ENCODE measurements around the gene MRPL40.

The MRPL40 gene

GRCh38 chr22:19410941-19411689 lies 21.2 kb upstream of the MRPL40 start:
- ChIA-PET POLR2A (no interaction called here), CTCF (interaction anchor here (1.5 to 1.8 kb wide), 2 partner anchors 12 to 219 kb away, joined by 3 read pairs; no protein-coding TSS in a partner anchor)
- no peak overlapping the region for H3K4me3 ChIP-seq (ENCODE audit: low read depth, low read length)
- no peak for DNase-seq (ENCODE audit: low read depth, low spot score)
- no peak for TF ChIP-seq CTCF (IDR thresholded peaks at IDR 0.05; ENCODE audit: insufficient read depth, low read length, missing control alignments)

- no peak overlapping the region for H3K4me3 ChIP-seq (ENCODE audit: low read depth, low read length)
- no peak for DNase-seq (ENCODE audit: low read depth, low spot score)
- ChIA-PET CTCF (interaction anchor here (1.5 kb wide), 1 partner anchor 11 kb away, joined by 3 read pairs; no protein-coding TSS in a partner anchor), POLR2A (no interaction called here)
- TF ChIP-seq CTCF (IDR thresholded peaks at IDR 0.05; ENCODE audit: insufficient read depth, low read length, missing control alignments), result no peak
These were observed 20.7 kb upstream of the MRPL40 start for GRCh38 chr22:19411690-19412045.

DNA sequence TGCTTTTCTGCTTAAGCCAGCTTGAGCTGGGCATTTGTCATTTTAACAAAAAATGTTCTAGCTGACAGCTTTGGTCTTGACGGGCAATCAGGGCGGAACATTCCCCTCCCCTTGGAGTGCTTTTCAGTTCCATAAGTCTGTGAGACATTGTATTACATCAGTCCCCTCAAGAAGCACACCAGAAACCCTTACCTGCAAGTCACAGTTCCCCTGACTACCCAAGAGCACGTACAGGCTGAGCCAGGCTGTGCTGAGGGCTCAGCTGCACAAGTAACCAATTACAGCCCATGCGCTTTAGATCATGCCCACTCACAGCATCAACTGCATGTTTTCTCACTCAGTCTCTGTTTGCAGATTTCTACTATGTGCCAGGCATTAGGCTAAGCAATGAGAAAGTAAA lies 19.9 kb upstream of the MRPL40 start:
- no peak overlapping the region for H3K4me3 ChIP-seq (ENCODE audit: low read depth, low read length)
- DNase-seq (ENCODE audit: low read depth, low spot score), result no peak
- POLR2A ChIA-PET, result no interaction called here
- TF ChIP-seq CTCF (IDR thresholded peaks at IDR 0.05; ENCODE audit: insufficient read depth, low read length, missing control alignments), result no peak
- CTCF ChIA-PET, result interaction anchor here (0.6 to 1.5 kb wide), 2 partner anchors 10 to 88 kb away, joined by 3 read pairs; no protein-coding TSS in a partner anchor

DNA sequence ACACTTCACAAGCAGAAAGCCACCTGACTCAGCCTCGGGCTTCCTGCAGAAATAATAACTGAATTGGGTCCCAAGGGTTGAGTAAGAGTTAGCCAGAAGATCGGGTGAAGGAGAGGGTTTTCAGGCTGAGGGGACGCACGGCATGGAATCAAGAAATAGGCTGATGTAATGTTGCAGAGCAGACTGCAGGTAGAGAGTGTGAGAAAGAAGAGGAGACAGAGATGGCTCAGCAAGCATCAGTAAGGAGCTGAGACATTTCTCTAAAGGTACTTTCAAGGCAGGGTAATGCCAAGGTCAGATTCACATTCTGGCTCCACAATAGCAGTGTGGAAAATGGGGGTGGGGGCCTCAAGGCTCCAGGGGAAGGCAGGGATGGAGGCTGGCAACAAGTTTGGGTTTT lies 19.4 kb upstream of the MRPL40 start:
- ChIA-PET CTCF (interaction anchor here (0.6 kb wide), 1 partner anchor 87 kb away, joined by 3 read pairs; no protein-coding TSS in a partner anchor), POLR2A (no interaction called here)
- DNase-seq (ENCODE audit: low read depth, low spot score), result no peak
- H3K4me3 ChIP-seq (ENCODE audit: low read depth, low read length), result no peak overlapping the region
- no peak for TF ChIP-seq CTCF (IDR thresholded peaks at IDR 0.05; ENCODE audit: insufficient read depth, low read length, missing control alignments)

GRCh38 chr22:19419086-19419463 lies 13.3 kb upstream of the MRPL40 start:
- ChIA-PET POLR2A (no interaction called here), CTCF (no interaction called here)
- no peak overlapping the region for H3K4me3 ChIP-seq (ENCODE audit: low read depth, low read length)
- DNase-seq (ENCODE audit: low read depth, low spot score), result no peak
- no peak for TF ChIP-seq CTCF (IDR thresholded peaks at IDR 0.05; ENCODE audit: insufficient read depth, low read length, missing control alignments)

DNA sequence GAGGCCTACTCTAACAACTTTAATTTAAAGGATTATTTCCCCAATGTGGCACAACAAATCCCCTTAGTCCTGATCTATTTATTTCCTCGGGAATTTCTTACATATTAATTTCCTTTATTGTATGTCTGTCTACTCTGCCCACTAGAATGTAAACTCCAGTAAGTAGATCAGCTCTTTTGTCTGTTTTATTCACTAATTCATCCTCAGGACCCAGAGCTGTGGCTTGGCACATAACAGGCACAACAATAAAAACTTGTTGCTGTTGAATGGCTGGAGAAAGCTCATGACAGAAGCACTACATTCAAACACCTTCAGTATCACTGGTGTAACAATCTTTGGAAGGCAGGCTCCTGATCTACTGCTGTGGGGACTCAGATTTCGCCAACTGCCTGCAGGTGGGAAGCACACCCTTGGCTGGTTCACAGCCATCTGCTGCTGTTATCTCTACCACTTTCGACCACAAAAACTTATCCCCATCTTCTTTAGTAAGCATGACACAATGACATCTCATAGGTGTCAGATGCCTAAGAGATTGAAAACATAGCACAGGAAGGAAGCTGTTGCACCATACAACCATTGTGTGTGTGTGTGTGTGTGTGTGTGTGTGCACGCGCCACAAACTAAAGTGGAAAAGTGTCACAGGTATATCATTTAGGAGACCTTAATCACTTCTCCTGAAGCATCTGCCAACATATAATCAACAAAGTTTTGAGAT lies 12.7 kb upstream of the MRPL40 start:
- POLR2A ChIA-PET, result no interaction called here
- H3K4me3 ChIP-seq (ENCODE audit: low read depth, low read length), result no peak overlapping the region
- no peak for TF ChIP-seq CTCF (IDR thresholded peaks at IDR 0.05; ENCODE audit: insufficient read depth, low read length, missing control alignments)
- CTCF ChIA-PET, result no interaction called here
- no peak for DNase-seq (ENCODE audit: low read depth, low spot score)
